GM19043 (cell line): ENCODE results near the gene MCHR2.

Source experiments
- ATAC-seq: cut with Tn5 transposase; IDR thresholded peaks from one replicate; pipeline ENCODE4 v1.9.1; 2021; ENCODE audit warnings: low read depth; ENCODE audit not compliant: unreplicated experiment

MCHR2 gene

DNA sequence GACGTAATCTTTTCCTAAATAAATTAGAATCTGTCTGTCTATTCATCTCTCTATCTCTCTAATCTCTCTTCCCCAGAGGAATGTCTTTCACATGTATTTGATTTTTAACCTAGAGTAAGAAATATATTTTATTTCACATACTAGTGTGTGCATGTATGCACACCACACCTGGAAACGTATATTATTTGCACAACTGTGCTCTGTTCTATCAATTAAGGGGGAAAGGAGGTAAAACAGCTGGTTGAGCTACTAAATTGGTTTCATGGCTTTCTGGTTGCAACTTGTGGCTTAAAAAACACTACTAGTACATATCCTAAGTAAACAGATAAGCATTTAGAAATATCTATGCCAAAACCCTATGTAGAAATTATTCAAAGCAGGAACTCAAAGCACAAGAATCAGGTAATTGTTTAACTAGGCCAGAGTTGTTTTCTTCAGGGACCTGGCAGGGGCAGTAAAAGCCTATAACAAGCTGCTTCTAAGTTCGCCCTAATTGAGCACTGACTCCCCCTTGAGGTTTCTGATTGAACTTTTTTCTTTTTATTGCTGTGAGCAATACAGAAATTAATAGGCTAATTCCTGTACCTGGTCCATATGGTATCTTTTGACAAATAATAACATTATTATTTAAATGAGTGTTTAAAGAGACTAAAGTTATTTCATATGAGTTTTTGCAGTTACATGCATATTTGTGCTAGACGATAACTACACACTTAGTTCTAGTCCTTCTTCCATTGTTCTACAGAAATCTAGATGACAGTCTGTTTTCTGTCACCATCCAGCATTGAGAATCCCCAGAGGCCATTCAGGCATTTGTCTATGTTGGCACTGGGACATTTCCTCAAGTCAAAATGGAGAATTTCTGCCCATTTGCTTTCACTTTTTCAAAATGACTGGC, 88.6 kb downstream of the MCHR2 start:
- ATAC-seq: peak; percentile 97

DNA sequence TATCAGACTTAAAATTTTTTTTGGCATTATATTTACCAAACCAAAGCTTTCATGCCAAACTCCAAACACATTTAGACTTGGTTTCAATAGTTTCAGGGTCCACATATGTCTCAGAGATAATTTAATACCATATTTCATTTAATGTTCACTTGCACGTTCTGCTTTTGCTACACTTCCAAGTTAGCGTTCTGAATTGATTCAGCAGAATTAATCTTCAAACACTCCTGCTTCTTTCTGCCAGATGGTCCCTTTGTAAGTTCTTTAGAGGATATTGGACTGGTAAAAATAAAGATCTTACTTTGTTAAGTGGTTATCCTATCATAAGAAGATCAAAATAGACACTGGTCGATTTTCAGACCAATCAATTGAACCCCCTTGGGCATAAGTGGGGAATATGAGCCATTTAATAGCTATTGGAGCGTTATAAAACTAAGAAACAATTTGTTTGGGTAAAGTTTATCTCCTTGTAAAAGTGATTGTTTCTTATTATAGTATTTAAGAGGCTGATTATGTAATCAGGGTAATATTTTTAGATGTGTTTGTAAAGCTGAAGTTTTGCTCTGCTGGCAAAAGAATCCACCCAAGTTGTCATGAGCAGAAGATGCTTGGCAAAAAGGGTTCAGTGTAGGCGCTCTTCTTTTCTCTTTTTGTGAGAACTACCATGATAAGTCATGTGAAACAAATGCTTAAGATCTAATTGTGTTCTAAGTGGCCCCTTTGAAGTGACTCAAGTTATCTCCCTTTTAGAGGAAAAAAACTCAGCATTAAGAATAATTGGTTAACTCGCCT, 92.2 kb downstream of the MCHR2 start:
- ATAC-seq: no peak

GRCh38 chr6:99894815-99895214, 99.2 kb downstream of the MCHR2 start:
- no peak for ATAC-seq

GRCh38 chr6:99887066-99887465, 107.0 kb downstream of the MCHR2 start:
- ATAC-seq: no peak

DNA sequence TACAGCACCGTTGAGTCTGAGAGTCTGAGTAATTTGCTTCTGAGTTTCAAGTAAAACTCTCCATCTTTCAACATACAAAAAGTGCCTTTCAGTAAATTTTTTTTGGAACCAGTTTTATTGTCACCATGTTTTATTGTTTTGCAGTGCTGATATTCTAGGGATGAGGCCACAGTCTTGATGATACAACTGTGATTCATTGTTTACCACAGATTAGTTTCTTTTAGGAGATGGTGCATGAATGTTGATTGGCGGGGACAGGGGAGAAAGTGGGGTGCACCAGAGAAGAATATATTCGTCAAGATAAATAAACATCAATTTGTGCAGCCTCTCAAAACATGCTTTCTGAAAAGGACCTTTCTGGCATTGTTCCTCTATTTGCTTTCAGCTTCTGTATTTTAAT, 109.0 kb downstream of the MCHR2 start:
- no peak for ATAC-seq

DNA sequence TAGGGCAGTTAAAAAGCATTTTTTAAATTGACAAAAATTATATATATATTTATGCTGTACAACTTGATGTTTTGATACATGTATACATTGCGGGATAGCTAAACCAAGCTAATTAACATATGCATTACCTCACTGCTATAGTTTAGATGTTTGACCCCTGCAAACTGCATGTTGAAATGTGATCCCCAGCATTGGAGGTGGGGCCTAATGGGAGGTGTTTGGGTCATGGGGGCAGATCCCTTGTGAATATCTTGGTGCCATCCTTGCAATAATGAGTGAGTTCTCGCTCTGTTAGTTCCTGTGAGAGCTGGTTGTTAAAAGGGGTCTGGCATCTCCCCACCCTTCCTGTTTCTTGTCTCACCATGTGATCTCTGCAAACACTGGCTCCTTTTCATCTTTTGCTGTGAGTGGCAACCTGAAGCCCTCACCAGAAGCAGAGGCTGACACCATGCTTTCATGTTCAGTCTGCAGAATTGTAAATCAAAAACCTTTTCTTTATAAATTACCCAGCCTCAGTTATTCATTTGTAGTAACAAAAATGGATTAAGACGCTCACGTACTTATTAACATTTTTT, 111.8 kb downstream of the MCHR2 start:
- ATAC-seq: no peak

DNA sequence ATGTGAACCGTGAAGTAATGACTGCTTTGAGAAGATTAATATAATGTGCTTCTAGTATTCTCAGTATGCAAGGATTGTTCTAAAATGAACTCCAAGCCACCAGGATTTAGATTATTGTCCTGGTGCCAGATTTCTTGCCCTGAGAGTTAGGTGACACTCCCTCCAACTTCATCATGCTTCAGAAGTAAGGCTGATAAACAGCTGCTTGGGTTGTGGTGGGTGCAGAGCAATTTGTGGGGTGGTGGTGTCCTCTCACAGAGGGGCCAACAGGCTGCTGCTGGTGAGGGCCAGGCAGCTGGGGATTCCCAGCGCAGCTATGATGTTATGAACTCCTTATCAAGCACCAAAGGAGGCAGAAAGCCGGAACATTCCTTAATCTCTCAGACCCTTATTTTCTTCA, 114.6 kb downstream of the MCHR2 start:
- no peak for ATAC-seq

DNA sequence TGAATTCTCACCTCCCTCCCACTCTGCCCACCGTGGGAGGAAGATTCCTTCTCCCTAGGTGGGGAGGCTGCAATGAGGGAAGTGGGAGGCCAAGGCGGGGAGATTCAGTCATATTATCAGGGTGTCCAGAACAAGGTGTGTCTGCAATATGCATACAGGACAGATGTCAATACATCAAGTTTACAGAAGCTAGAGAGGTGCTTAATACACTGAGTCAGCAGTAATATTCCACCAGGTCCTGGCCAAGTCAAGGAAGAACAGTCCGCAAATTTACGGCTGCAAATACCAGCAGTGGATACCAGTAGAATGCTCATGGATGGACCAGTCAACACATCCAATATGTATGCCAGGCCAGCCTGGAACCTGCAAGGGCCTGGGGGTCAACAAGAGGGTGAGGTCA, 119.0 kb downstream of the MCHR2 start:
- no peak for ATAC-seq

DNA sequence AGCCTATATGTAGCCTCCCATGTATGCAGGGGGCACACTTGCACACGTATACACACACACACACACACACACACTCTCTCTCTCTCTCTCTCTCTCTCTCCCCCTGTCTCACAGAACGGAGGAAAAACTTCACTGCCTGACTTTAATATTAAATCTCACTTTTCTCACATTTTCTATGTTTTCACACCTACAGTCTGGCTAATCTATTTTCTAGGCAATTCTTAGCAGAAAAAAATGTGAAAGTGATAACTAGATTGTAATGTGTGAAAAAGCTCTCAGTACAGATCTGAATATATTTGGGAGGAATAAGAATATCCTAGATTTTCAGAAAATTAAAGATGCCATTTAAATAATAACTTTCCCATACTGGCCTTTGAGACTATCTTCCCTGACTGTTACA, 120.9 kb downstream of the MCHR2 start:
- no peak for ATAC-seq

- no peak for ATAC-seq
These were observed 122.4 kb downstream of the MCHR2 start for GRCh38 chr6:99871641-99872040.
